AG04450 (cell line): ENCODE measurements around the gene HAPLN3. TPM values are rescaled to one million over a fixed set of nuclear protein-coding genes. Genes with fewer than 3 reads are reported as not detected.

Experiments used
- CTCF ChIA-PET: fragments of 300-600, 350-600 bp; formaldehyde crosslinking; extraction: SDS; loops from one replicate; lab custom pipeline; 2022; ENCODE audit warnings: antibody characterized with exemption, inconsistent platforms; lab: Charles Lee
- POLR2A ChIA-PET: fragments of 350-600 bp; formaldehyde crosslinking; extraction: SDS; loops from one replicate; lab custom pipeline; 2021; ENCODE audit warnings: antibody characterized with exemption, inconsistent platforms; lab: Yijun Ruan, JAX
- DNase-seq: peaks from one replicate; pipeline ENCODE4 v3.0.0-alpha.2; 2011; ENCODE audit warnings: low read depth, low spot score
- H3K27ac ChIP-seq: one replicate; pipeline ENCODE4 v1.5.1; 2012; ENCODE audit warnings: low read depth, low read length, control low read depth
- H3K27me3 ChIP-seq: one replicate; pipeline ENCODE4 v1.6.0; 2012; ENCODE audit warnings: low read length; ENCODE audit not compliant: control insufficient read depth, insufficient read depth
- H3K4me3 ChIP-seq: 2 replicates; pipeline ENCODE4 v1.5.1; 2011; ENCODE audit warnings: mild to moderate bottlenecking, low read depth, low read length, control low read depth
- H3K9me3 ChIP-seq: 2 replicates; pipeline ENCODE4 v1.5.1; 2012; ENCODE audit warnings: low read length; ENCODE audit not compliant: control insufficient read depth, insufficient read depth
- polyA plus RNA-seq: library from polyadenylated mRNA; depleted of rRNA; stranded (reverse); fragments of >200 nt; gene quantifications from 2 replicates; pipeline ENCODE4 v1.2.3, GENCODE V29; 2011
- TF ChIP-seq, protein P1 (sequence below): IDR thresholded peaks from 2 replicates; pipeline ENCODE4 v1.5.1; 2011; ENCODE audit warnings: low read depth, low read length, control low read depth, inconsistent platforms

HAPLN3 gene
- polyA plus RNA-seq, 1 experiment = 5.6 TPM

DNA sequence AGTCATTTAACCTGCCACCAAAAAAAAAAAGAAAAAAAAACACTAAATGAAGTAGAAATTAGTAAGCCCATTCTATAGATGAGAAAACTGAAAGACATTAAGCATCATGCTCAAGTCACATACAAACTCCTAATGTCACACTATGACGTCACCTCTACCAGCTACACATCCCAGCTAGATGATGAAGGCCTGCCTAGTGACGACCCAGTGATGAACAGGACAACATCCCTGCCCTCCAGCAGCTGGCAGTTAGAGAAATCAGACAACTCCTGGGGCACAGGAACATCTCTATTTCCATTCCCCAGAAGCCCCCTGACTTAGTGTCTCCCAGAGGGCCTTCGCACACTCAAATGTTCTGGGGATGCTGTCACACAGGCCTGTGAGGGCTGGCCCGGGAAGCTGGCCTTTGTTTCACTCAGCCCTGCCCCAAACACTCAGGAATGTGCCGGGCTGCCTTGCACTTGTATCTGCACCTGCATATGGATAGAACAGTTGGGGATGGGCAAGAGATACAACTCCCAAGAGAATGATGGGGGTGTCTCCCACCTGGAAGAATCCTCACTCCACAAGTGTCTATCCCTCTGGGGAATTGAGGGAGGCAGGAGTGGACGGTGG lies 7.0 kb upstream of the HAPLN3 start:
- no peak for DNase-seq
- no peak overlapping the region for H3K27ac ChIP-seq
- TF ChIP-seq, protein P1, sequence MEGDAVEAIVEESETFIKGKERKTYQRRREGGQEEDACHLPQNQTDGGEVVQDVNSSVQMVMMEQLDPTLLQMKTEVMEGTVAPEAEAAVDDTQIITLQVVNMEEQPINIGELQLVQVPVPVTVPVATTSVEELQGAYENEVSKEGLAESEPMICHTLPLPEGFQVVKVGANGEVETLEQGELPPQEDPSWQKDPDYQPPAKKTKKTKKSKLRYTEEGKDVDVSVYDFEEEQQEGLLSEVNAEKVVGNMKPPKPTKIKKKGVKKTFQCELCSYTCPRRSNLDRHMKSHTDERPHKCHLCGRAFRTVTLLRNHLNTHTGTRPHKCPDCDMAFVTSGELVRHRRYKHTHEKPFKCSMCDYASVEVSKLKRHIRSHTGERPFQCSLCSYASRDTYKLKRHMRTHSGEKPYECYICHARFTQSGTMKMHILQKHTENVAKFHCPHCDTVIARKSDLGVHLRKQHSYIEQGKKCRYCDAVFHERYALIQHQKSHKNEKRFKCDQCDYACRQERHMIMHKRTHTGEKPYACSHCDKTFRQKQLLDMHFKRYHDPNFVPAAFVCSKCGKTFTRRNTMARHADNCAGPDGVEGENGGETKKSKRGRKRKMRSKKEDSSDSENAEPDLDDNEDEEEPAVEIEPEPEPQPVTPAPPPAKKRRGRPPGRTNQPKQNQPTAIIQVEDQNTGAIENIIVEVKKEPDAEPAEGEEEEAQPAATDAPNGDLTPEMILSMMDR = no peak
- no peak overlapping the region for H3K4me3 ChIP-seq
- CTCF ChIA-PET = interaction anchor here (1.4 to 5.0 kb wide), 5 partner anchors 9 to 278 kb away, joined by 3 to 85 read pairs (median 37); partner anchors contain the start of gene HAPLN3
- no peaks in the 10 kb centered on the region for H3K27me3 ChIP-seq
- POLR2A ChIA-PET = interaction anchor here (1.0 kb wide), 1 partner anchor 10 kb away, joined by 3 read pairs; no protein-coding TSS in a partner anchor
- H3K9me3 ChIP-seq = no peaks in the 10 kb centered on the region

DNA sequence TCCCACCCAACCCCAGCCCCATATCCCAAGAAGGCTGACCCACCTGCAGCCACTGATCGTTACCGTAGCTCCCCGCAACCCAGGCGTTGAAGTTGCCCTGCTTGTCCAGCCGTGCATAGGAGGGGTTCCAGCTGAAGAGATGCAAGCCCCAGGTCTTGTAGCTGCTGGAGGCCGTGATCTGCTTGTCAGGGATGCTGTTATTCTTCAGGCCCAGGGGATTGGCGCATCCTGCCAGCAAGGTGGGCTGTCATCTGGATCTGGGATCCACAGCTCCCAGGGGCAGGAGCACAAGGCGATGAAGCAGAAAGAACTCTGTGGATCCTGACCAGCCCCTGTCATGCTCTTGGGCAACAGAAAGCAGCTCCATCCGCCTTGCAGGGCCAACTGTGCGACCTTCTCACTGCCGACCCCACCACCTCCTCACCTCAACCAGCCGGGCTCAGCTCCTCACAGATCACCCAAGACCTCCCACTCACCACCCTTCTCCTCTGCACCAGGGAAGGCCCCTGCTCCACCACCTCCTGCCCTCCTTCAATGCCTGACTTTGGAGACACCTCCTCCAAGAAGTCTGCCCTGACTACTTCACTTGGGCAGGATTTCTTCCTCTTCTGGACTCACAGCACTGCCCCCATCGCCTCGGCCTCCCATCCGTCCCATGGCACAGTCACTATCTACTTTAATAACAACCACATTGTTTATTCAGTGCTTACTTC lies 6.3 kb upstream of the HAPLN3 start:
- Histone ChIP-seq H3K9me3 (no peaks in the 10 kb centered on the region), H3K27ac (no peak overlapping the region), H3K27me3 (no peaks in the 10 kb centered on the region), H3K4me3 (no peak overlapping the region)
- DNase-seq = no peak
- ChIA-PET POLR2A (interaction anchor here (1.0 kb wide), 1 partner anchor 11 kb away, joined by 3 read pairs; no protein-coding TSS in a partner anchor), CTCF (interaction anchor here (0.5 to 5.0 kb wide), 3 partner anchors 10 to 118 kb away, joined by 4 to 85 read pairs (median 4); no protein-coding TSS in a partner anchor)
- TF ChIP-seq, protein P1 = no peak

DNA sequence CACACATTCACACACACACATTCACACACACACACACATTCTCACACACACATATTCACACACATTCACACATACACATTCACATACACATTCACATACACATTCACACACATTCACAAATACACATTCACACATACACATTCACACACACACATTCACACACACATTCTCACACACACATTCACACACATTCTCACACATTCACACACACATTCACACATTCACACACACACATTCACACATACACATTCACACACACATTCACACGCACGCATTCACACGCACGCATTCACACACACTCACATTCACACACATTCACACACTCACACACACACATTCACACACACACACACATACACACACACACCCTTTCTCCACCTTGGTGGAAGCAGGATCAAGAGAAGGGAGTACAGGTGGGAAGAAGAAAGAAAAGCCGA lies 5.7 kb upstream of the HAPLN3 start:
- Histone ChIP-seq H3K27me3 (no peaks in the 10 kb centered on the region), H3K9me3 (no peaks in the 10 kb centered on the region), H3K27ac (no peak overlapping the region), H3K4me3 (no peak overlapping the region)
- CTCF ChIA-PET = interaction anchor here (0.9 to 1.2 kb wide), 3 partner anchors 11 to 245 kb away, joined by 3 to 4 read pairs (median 4); no protein-coding TSS in a partner anchor
- TF ChIP-seq, protein P1 = no peak
- DNase-seq = no peak
- POLR2A ChIA-PET = interaction anchor here (0.7 to 1.0 kb wide), 2 partner anchors 11 to 171 kb away, joined by 3 to 4 read pairs; no protein-coding TSS in a partner anchor

DNA sequence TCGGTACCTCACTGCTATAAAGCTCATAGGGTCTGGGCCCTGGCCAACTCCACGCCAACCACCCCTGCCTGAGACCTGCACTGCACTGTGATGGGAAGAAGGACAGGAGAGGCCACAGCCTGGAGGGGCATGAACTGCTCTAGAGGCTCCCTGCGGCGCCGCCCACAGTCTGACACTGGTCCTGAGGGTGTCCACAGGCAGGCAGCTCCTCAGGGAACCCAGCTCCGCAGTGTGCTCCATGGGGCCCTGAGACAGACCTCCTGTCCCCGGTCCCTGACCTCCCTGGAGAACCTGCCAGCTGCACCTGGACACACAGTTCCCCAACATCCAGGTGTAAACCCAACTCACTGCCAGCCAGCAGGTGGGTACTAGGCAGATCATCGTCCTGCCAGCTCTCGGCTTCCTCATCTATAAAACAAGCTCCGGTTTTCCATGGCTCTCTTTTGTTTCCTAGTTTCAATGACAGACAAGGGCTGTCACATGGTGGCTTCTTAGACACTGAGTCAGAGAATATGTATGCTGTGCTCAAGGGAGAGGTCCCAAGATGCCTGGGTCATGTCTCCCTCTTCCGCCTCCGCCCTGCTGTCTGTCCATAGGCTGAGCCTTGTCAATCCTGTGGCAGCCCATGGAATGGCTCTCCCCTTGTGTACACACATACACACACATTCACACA lies 5.1 kb upstream of the HAPLN3 start:
- TF ChIP-seq, protein P1 = no peak
- Histone ChIP-seq H3K27me3 (no peaks in the 10 kb centered on the region), H3K4me3 (no peak overlapping the region), H3K27ac (peak overlapping the region; percentile 11), H3K9me3 (no peaks in the 10 kb centered on the region)
- no peak for DNase-seq
- ChIA-PET POLR2A (interaction anchor here (0.7 kb wide), 1 partner anchor 172 kb away, joined by 4 read pairs; no protein-coding TSS in a partner anchor), CTCF (interaction anchor here (0.7 to 1.2 kb wide), 3 partner anchors 10 to 244 kb away, joined by 3 to 5 read pairs (median 4); no protein-coding TSS in a partner anchor)
